RWPE2 (cell line): Measurements from ENCODE around the gene TRIM33.

Source experiments
- ATAC-seq: fragments of 200-7000 bp; cut with Tn5 transposase; 3 replicates; pipeline ENCODE4 v1.9.1; 2021; ENCODE audit warnings: low read depth
- DNase-seq: peaks from one replicate; pipeline ENCODE4 v3.0.0-alpha.2; 2020; ENCODE audit warnings: low spot score
- H3K27ac ChIP-seq: fragments of 450-650 bp; 2 replicates; pipeline ENCODE4 v1.5.1; 2017; ENCODE audit warnings: mild to moderate bottlenecking; ENCODE audit not compliant: poor library complexity, severe bottlenecking
- H3K27me3 ChIP-seq: fragments of 250-450 bp; sonication (Bioruptor Pico); 2 replicates; pipeline ENCODE4 v1.5.1; 2021; ENCODE audit warnings: mild to moderate bottlenecking, moderate library complexity; ENCODE audit not compliant: insufficient read depth, poor library complexity, severe bottlenecking
- H3K36me3 ChIP-seq: fragments of 250-450 bp; sonication (Bioruptor Pico); 2 replicates; pipeline ENCODE4 v1.5.1; 2020; ENCODE audit warnings: low read depth, mild to moderate bottlenecking, moderate library complexity
- H3K4me1 ChIP-seq: fragments of 250-450 bp; sonication (Bioruptor Pico); 2 replicates; pipeline ENCODE4 v1.5.1; 2021; ENCODE audit warnings: mild to moderate bottlenecking, moderate library complexity; ENCODE audit not compliant: insufficient read depth, poor library complexity, severe bottlenecking
- H3K4me3 ChIP-seq: fragments of 250-450 bp; sonication (Bioruptor Pico); 2 replicates; pipeline ENCODE4 v1.5.1; 2021; ENCODE audit warnings: mild to moderate bottlenecking, moderate library complexity; ENCODE audit not compliant: severe bottlenecking
- H3K9me3 ChIP-seq: fragments of 250-450 bp; sonication (Bioruptor Pico); 2 replicates; pipeline ENCODE4 v1.5.1; 2021; ENCODE audit warnings: mild to moderate bottlenecking, moderate library complexity; ENCODE audit not compliant: severe bottlenecking
- CTCF ChIP-seq: fragments of 450-650 bp; IDR thresholded peaks from one replicate; pipeline ENCODE4 v1.5.1; 2017; ENCODE audit warnings: mild to moderate bottlenecking, moderate library complexity; ENCODE audit not compliant: poor library complexity, severe bottlenecking

Gene TRIM33

GRCh38 chr1:114531094-114531493, 20.1 kb upstream of the TRIM33 start:
- no peaks in the 10 kb centered on the region for H3K9me3 ChIP-seq

GRCh38 chr1:114530224-114530623, 19.2 kb upstream of the TRIM33 start:
- H3K9me3 ChIP-seq: no peaks in the 10 kb centered on the region
- no peak for TF ChIP-seq CTCF
- no peak overlapping the region for H3K4me3 ChIP-seq
- ATAC-seq: no peak
- DNase-seq: no peak
- H3K27ac ChIP-seq: no peak overlapping the region
- H3K4me1 ChIP-seq: no peaks in the 10 kb centered on the region
- H3K36me3 ChIP-seq: no peaks in the 10 kb centered on the region
- no peaks in the 10 kb centered on the region for H3K27me3 ChIP-seq

More at GRCh38 chr1:114531094-114531493, 20.1 kb upstream of the TRIM33 start:
- Histone ChIP-seq H3K4me3 (no peak overlapping the region), H3K27ac (no peak overlapping the region), H3K36me3 (no peaks in the 10 kb centered on the region), H3K27me3 (no peaks in the 10 kb centered on the region), H3K4me1 (no peaks in the 10 kb centered on the region)
- DNase-seq: no peak
- no peak for ATAC-seq
- no peak for TF ChIP-seq CTCF

- Histone ChIP-seq H3K4me1 (no peaks in the 10 kb centered on the region), H3K27ac (no peak overlapping the region), H3K36me3 (no peaks in the 10 kb centered on the region), H3K4me3 (no peak overlapping the region), H3K27me3 (no peaks in the 10 kb centered on the region), H3K9me3 (no peaks in the 10 kb centered on the region)
- DNase-seq (no peak), ATAC-seq (no peak)
- TF ChIP-seq CTCF: no peak
Measured at GRCh38 chr1:114524944-114525343, 13.9 kb upstream of the TRIM33 start.

GRCh38 chr1:114522264-114522575, 11.2 kb upstream of the TRIM33 start:
- Histone ChIP-seq H3K9me3 (no peaks in the 10 kb centered on the region), H3K27me3 (no peaks in the 10 kb centered on the region), H3K36me3 (no peaks in the 10 kb centered on the region), H3K4me1 (no peaks in the 10 kb centered on the region), H3K4me3 (no peak overlapping the region), H3K27ac (no peak overlapping the region)
- ATAC-seq (no peak), DNase-seq (no peak)
- TF ChIP-seq CTCF: no peak

GRCh38 chr1:114521396-114522263, 10.6 kb upstream of the TRIM33 start:
- Histone ChIP-seq H3K27me3 (no peaks in the 10 kb centered on the region), H3K4me1 (no peaks in the 10 kb centered on the region), H3K9me3 (no peaks in the 10 kb centered on the region), H3K27ac (no peak overlapping the region), H3K4me3 (no peak overlapping the region), H3K36me3 (no peaks in the 10 kb centered on the region)
- DNase-seq: no peak
- ATAC-seq: no peak
- no peak for TF ChIP-seq CTCF
